Mucosa of rectum (tissue), 2 donors: ENCODE measurements around the gene TCF21.

Source experiments
- H3K27ac ChIP-seq, 2 donors: one replicate each; pipeline ENCODE4 v1.7.0; 2013; ENCODE audit warnings: inconsistent platforms in 2 of 2, low read depth in 2 of 2, low read length in 2 of 2
- H3K27me3 ChIP-seq, 2 donors: one replicate each; pipeline ENCODE4 v1.7.0; 2013; ENCODE audit warnings: low read length in 2 of 2; ENCODE audit not compliant: control insufficient read depth in 2 of 2, insufficient read depth in 2 of 2
- H3K36me3 ChIP-seq, 2 donors: one replicate each; pipeline ENCODE4 v1.7.0; 2013; ENCODE audit warnings: low read length in 2 of 2; ENCODE audit not compliant: control insufficient read depth in 2 of 2, insufficient read depth in 2 of 2
- H3K4me1 ChIP-seq, 2 donors: one replicate each; pipeline ENCODE4 v1.7.0; 2013; ENCODE audit warnings: low read length in 2 of 2, mild to moderate bottlenecking in 1 of 2; ENCODE audit not compliant: control insufficient read depth in 2 of 2, insufficient read depth in 2 of 2
- H3K4me3 ChIP-seq, 2 donors: one replicate each; pipeline ENCODE4 v1.7.0; 2013; ENCODE audit warnings: low read length in 2 of 2
- H3K9ac ChIP-seq, 2 donors: one replicate each; pipeline ENCODE4 v1.7.0; 2013; ENCODE audit warnings: low read length in 2 of 2, low read depth in 1 of 2, mild to moderate bottlenecking in 1 of 2
- H3K9me3 ChIP-seq, 2 donors: one replicate each; pipeline ENCODE4 v1.7.0; 2013; ENCODE audit warnings: low read length in 2 of 2; ENCODE audit not compliant: control insufficient read depth in 2 of 2
- donor health status: healthy.
- donor health status: Normal muscosa, but diverticular disease.

The TCF21 gene

DNA sequence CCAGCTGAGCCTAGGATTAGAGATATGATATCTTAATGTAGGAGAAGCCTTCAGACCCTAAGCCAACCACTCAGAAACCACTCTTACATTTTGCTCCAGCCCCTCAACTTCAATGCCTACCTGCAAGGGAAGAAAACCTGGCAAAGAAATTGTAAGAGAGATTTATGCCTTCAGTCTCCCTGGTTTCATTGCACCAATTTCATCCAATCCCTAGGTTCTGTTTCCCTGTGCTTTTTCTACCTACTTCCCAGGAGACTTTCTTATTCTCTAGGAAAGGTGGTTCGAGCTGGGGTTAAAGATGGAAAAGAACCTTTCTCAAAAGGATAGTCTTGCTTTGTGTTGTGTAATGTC, 1.1 kb upstream of the TCF21 start:
- Histone ChIP-seq H3K9me3 (no peaks in the 10 kb centered on the region), H3K27me3 (peaks cover 30 to 50% of the 10 kb centered on the region in 2 donors), H3K4me1 (peaks cover 6 to 7% of the 10 kb centered on the region in 2 donors), H3K36me3 (no peaks in the 10 kb centered on the region), H3K9ac (no peak overlapping the region), H3K4me3 (peak overlapping the region; percentile 34 to 46), H3K27ac (peak overlapping the region; percentile 80 to 85)

DNA sequence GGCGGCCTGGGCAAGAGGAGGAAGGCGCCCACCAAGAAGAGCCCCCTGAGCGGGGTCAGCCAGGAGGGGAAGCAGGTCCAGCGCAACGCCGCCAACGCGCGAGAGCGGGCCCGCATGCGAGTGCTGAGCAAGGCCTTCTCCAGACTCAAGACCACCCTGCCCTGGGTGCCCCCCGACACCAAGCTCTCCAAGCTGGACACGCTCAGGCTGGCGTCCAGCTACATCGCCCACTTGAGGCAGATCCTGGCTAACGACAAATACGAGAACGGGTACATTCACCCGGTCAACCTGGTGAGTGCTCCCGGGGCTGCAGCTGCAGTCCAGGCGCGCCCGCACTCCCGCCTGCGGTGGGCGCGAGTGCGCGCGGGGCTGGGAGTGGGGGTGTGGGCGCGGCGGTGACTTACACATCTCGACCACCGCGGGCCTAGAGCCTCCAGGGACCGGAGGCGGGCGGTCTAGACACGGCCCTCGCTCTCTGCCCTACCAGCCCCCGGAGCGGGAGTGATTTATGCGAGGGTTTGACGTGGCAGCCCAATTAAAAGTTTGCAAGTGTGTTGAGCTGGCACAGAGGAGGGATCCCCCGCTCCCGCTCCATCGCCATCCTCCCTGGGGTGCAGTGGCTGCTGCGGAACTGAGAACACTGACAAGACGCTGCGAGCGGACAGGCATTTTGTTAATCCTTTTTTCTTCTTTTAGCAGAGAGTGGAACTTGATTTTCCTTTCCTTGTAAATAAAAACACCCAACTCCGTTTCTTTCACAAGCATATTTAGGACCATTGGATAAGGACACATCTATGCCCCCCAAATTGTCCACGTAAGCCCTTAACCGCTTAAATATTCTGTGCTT, 867 bp downstream of the TCF21 start:
- Histone ChIP-seq H3K9ac (peak overlapping the region; percentile 54 to 63), H3K36me3 (no peaks in the 10 kb centered on the region), H3K27ac (peak overlapping the region; percentile 80 to 85), H3K4me1 (peaks cover 6 to 7% of the 10 kb centered on the region in 2 donors), H3K27me3 (peaks cover 48 to 70% of the 10 kb centered on the region in 2 donors), H3K4me3 (peak overlapping the region; percentile 66 to 76), H3K9me3 (no peaks in the 10 kb centered on the region)

DNA sequence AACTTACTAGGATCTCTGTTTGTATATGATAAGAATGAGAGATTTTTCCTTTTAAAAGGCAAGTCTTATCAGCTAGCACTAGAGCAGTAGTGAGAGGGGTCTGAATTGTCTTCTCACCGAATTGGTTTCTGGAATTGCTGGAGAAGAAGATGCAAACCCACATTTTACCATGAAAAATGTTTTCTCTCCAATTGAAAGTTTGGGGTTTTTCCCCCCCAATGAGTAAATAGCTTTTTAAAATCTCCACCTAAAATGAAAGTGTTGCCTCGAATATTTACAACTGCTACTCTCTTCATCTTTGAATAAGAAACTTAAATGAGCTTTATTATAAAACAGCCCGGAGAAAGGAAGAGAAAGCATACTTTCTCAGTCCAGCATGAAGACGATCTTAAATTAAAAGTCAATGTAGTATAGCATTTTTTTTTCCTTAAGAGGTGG, 1.8 kb downstream of the TCF21 start:
- Histone ChIP-seq H3K27ac (peak overlapping the region; percentile 65 to 71), H3K4me3 (peak overlapping the region; percentile 66 to 76), H3K36me3 (no peaks in the 10 kb centered on the region), H3K4me1 (peaks cover 6 to 8% of the 10 kb centered on the region in 2 donors), H3K9me3 (no peaks in the 10 kb centered on the region), H3K27me3 (peaks cover 52 to 78% of the 10 kb centered on the region in 2 donors), H3K9ac (peak overlapping the region in 1 of 2 donors; percentile 63)

DNA sequence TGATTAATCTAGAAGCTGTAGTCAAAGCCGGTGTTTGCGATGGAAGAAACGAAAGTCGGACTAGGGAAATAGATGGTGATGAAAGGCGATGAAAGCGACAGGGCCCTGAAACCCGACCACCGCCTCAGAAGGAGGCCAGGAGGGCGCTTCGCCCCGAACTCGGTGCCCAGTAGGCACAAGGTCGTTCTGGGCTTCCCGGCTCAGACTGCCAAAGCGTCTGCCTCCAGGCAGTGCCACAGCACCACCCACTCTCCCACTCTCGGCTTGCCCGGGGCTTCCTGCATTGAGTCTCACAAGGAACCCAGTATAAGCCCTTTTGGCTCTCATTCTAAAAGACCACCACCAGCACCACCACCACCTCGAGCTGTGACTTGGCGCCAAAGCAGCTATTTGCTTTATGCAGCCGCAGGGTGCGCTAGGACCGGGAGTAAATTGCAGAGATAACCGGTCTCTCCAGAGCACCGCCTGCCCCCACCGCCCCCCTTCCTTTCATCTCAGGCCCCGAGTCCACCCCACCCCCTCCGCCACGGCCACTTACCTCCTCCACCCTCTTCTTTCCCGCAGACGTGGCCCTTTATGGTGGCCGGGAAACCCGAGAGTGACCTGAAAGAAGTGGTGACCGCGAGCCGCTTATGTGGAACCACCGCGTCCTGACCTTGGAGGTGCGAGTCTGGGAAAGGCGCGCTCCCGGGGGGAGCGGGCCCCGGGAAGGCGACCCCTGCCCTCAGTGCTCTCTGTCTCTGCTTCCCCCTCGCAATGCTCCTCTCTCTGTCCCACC, 2.4 kb downstream of the TCF21 start:
- peaks cover 48 to 84% of the 10 kb centered on the region in 2 donors for H3K27me3 ChIP-seq
- no peaks in the 10 kb centered on the region for H3K9me3 ChIP-seq
- H3K4me1 ChIP-seq = peaks cover 6 to 14% of the 10 kb centered on the region in 2 donors
- peak overlapping the region; percentile 41 to 63 for H3K9ac ChIP-seq
- peak overlapping the region; percentile 65 to 71 for H3K27ac ChIP-seq
- peak overlapping the region; percentile 66 to 76 for H3K4me3 ChIP-seq
- no peaks in the 10 kb centered on the region for H3K36me3 ChIP-seq

DNA sequence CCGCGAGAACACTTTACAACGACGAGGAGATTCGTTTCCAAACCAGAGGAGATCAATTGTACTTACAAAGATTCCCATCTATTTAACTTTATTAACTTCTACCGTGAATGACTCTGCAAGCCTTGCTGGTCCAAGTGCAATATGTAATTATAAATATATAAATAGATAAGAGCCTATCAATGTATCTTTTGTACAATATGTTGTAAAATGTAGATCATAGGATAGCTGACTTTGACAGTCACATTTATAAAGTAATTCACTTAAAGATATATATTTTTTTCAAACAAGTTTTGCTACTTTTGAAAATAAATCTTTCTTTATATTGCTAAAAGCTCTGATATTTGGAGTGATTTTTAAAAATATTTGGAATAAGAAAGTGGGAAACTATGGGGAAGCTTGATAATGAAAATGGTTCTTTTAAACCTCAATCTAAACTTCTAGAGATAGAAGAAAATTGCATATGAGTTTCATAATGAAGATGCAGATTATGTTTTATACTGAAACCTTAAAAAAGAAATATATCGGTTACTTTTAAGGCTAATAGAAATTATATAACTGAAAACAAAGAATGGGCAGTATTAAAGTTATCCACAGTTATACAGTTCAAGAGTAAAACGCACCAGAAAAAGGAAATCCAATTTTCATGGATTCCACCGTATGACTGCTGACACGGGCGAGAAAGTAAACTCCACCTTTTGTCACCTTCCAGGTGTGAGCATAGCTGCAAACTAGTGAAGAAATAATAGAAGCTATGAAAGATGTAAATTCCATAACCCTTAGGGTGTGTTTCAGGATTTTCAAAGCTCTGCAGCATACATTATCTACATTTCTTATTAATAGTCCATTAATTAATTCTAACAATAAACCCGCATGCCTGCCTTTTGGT, 3.3 kb downstream of the TCF21 start:
- Histone ChIP-seq H3K27me3 (peaks cover 48 to 83% of the 10 kb centered on the region in 2 donors), H3K4me1 (peaks cover 6 to 14% of the 10 kb centered on the region in 2 donors), H3K9ac (peak overlapping the region; percentile 17 to 59), H3K27ac (peak overlapping the region; percentile 65 to 71), H3K36me3 (no peaks in the 10 kb centered on the region), H3K4me3 (peak overlapping the region; percentile 61 to 66), H3K9me3 (no peaks in the 10 kb centered on the region)

DNA sequence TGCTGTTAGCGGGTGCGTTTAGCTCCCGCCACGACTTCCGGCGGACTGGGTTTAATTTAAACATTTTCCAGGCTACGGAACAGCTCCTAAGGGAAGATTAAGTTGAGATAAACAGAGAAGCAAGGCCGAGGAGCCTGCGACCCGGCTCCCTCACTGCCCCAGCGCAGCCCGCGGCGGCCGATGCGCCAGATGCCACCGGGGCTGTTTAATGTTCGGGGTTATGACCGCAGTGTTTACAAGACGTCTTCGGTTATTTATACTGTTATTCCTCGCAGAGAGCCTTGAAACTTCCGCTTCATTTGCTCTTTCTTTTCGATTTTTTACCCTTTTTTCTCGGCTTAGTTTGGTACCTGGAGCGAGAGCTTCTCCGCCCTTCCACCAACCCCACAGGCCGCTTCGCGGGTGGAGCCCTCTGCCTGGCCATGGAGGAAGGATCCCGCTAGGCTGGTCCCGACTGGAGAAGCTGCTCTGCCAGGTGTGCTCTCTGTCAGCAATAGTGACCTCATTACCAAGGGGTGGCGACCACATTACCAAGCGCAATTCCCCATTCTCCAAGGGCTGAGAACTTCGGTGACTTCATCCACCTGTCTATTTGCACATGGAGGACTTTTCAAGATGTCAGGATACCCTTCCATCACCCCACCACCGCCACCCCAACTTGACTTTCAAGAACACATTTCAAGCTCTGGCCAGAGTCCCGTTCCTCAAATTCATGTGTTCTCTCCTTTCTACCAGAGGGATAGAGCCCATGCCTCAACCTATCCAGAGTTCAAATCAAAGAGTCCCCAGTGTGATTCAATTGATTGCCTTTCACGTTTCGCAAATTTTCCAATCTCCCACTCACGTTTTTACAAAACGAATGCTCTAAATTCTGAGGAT, 4.1 kb downstream of the TCF21 start:
- Histone ChIP-seq H3K4me1 (peaks cover 8 to 12% of the 10 kb centered on the region in 2 donors), H3K9ac (peak overlapping the region; percentile 3 to 5), H3K4me3 (peak overlapping the region; percentile 61 to 66)

DNA sequence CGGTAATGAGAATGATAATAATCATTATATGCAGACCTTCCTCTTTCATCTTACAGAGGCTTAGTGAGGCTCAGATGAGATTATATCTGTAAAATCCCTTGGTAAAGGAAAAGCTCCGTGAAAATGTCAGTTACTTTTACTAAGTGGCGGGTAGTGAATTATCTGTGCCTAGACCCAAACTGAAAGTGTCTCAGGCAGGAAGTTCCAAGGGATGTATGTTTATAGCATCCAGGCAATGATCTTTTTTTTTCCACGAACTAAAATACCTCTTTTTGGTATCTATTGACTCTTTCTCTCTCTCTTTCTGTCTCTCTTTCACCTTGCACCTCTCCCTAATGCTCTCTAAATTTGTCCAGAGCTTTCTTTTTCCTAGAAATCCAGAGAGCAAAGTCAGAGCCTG, 5.0 kb downstream of the TCF21 start:
- Histone ChIP-seq H3K9me3 (no peaks in the 10 kb centered on the region), H3K36me3 (no peaks in the 10 kb centered on the region), H3K4me3 (peak overlapping the region in 1 of 2 donors; percentile 27), H3K9ac (no peak overlapping the region), H3K27ac (peak overlapping the region; percentile 49 to 56), H3K27me3 (peaks cover 41 to 77% of the 10 kb centered on the region in 2 donors), H3K4me1 (peaks cover 8 to 12% of the 10 kb centered on the region in 2 donors)

More for the DNA sequence above, 4.1 kb downstream of the TCF21 start:
- Histone ChIP-seq H3K27ac (peak overlapping the region; percentile 49 to 56), H3K9me3 (no peaks in the 10 kb centered on the region), H3K36me3 (no peaks in the 10 kb centered on the region), H3K27me3 (peaks cover 48 to 78% of the 10 kb centered on the region in 2 donors)

DNA sequence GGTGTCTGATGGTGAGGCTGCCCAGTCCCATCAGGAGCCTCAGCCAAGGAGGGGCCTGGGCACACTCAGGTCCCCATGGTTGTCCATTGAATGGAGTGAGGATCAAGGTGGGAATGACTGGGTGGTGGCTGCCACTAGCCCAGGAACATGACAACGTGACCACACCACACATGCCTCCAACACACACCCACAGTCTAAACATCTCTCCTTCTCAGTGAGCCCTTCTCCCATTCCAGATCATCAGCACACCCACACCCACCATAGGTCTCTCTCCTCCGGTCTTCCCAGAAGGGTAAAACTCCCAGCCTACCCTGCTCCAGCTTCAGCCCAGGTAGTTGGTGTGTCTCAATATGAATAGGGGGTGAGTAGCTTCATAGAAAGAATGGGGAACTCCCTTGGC, 5.5 kb downstream of the TCF21 start:
- H3K4me1 ChIP-seq = peaks cover 8 to 12% of the 10 kb centered on the region in 2 donors
- peak overlapping the region in 1 of 2 donors; percentile 11 for H3K9ac ChIP-seq
- H3K27ac ChIP-seq = peak overlapping the region; percentile 49
- no peaks in the 10 kb centered on the region for H3K9me3 ChIP-seq
- H3K27me3 ChIP-seq = peaks cover 37 to 72% of the 10 kb centered on the region in 2 donors
- no peaks in the 10 kb centered on the region for H3K36me3 ChIP-seq
- H3K4me3 ChIP-seq = no peak overlapping the region
